H1 (cell line): ENCODE results near the gene CPTP. TPM values are rescaled to one million over a fixed set of nuclear protein-coding genes. Genes with fewer than 3 reads are reported as not detected.

Source experiments
- CTCF ChIA-PET: fragments of 300-600 bp; sonication (Branson Sonifier 250); formaldehyde crosslinking; loops from one replicate; lab custom pipeline; 2021; ENCODE audit not compliant: partially characterized antibody; lab: Charles Lee
- POLR2A ChIA-PET: fragments of 300-600 bp; sonication (Branson Sonifier 250); formaldehyde crosslinking; loops from one replicate; lab custom pipeline; 2021; ENCODE audit warnings: inconsistent platforms; ENCODE audit not compliant: partially characterized antibody; lab: Charles Lee
- DNase-seq, 2 experiments: peaks; one replicate each; pipeline versions ENCODE4 v3.0.0 to v3.0.0-alpha.2; 2010 to 2022; ENCODE audit warnings: low spot score in 2 of 2, low read depth in 1 of 2, mixed read lengths in 1 of 2
- FAIRE-seq: peaks from 2 replicates; lab custom pipeline; 2011; peaks lifted over from hg19 to GRCh38; lab: Jason Lieb, UNC
- H2AFZ ChIP-seq: 2 replicates; pipeline ENCODE4 v1.8.1; 2012; ENCODE audit warnings: low read length, inconsistent platforms
- H2AK5ac ChIP-seq: 2 replicates; pipeline ENCODE4 v1.6.1; 2013; ENCODE audit warnings: low read depth, low read length
- H2BK120ac ChIP-seq: replicated peaks from 2 replicates; pipeline ENCODE3; 2013; ENCODE audit warnings: low read depth, low read length, inconsistent platforms
- H2BK12ac ChIP-seq: 2 replicates; pipeline ENCODE4 v1.6.1; 2013; ENCODE audit warnings: low read depth, low read length
- H2BK15ac ChIP-seq: 2 replicates; pipeline ENCODE4 v1.6.1; 2013; ENCODE audit warnings: low read length
- H2BK20ac ChIP-seq: 2 replicates; pipeline ENCODE4 v1.6.1; 2013; ENCODE audit warnings: low read length
- H2BK5ac ChIP-seq: 2 replicates; pipeline ENCODE4 v1.6.1; 2013; ENCODE audit warnings: low read depth, low read length
- H3K14ac ChIP-seq: 2 replicates; pipeline ENCODE4 v1.6.1; 2013; ENCODE audit warnings: inconsistent platforms; ENCODE audit not compliant: insufficient read length
- H3K18ac ChIP-seq: 2 replicates; pipeline ENCODE4 v1.6.1; 2013; ENCODE audit warnings: low read length; ENCODE audit errors: extremely low read depth
- H3K23ac ChIP-seq: 2 replicates; pipeline ENCODE4 v1.6.1; 2013; ENCODE audit warnings: inconsistent platforms; ENCODE audit not compliant: insufficient read length
- H3K23me2 ChIP-seq: 2 replicates; pipeline ENCODE4 v1.6.1; 2013; ENCODE audit warnings: low read depth, low read length
- H3K27ac ChIP-seq: 2 replicates; pipeline ENCODE4 v1.6.1; 2011; ENCODE audit warnings: low read depth, low read length, inconsistent platforms
- H3K27me3 ChIP-seq, 4 experiments: replicated peaks in 1 of 4; 1 replicate in 1 of 4; 2 replicates in 3 of 4; pipeline versions ENCODE4 v1.6.1 to v1.8.1; 2011 to 2013; ENCODE audit warnings: low read length in 3 of 4, mild to moderate bottlenecking in 3 of 4, inconsistent platforms in 2 of 4, mixed read lengths in 2 of 4, moderate library complexity in 1 of 4; ENCODE audit not compliant: control insufficient read depth in 3 of 4, insufficient read depth in 3 of 4; ENCODE audit errors: extremely low read depth in 1 of 4
- H3K36me3 ChIP-seq, 4 experiments: 2 replicates each; pipeline versions ENCODE4 v1.6.1 to v1.8.1; 2011 to 2013; ENCODE audit warnings: mild to moderate bottlenecking in 4 of 4, low read length in 3 of 4, moderate library complexity in 2 of 4, control low read depth in 1 of 4, inconsistent platforms in 1 of 4; ENCODE audit not compliant: insufficient read depth in 4 of 4, control insufficient read depth in 2 of 4
- H3K4ac ChIP-seq: replicated peaks from 2 replicates; pipeline ENCODE3; 2013; ENCODE audit warnings: low read length, low read depth, mixed read lengths, inconsistent platforms; ENCODE audit not compliant: insufficient read length
- H3K4me1 ChIP-seq, 4 experiments: replicated peaks in 1 of 4; 1 replicate in 1 of 4; 2 replicates in 3 of 4; pipeline versions ENCODE4 v1.6.1 to v1.8.1; 2011 to 2013; ENCODE audit warnings: low read length in 3 of 4, inconsistent platforms in 2 of 4, mixed read lengths in 1 of 4; ENCODE audit not compliant: insufficient read depth in 4 of 4, control insufficient read depth in 3 of 4
- H3K4me2 ChIP-seq, 2 experiments: 2 replicates each; pipeline versions ENCODE4 v1.6.1 to v1.8.1; 2011 to 2013; ENCODE audit warnings: low read depth in 2 of 2, low read length in 2 of 2, control low read depth in 1 of 2, inconsistent platforms in 1 of 2, mild to moderate bottlenecking in 1 of 2; ENCODE audit not compliant: insufficient read depth in 1 of 2
- H3K4me3 ChIP-seq, 4 experiments: fragments of 200-600, 300-600 bp in 1 of 4; sonication (generic), shearing (Covaris generic), sonication (Bioruptor Twin) in 1 of 4; 2 replicates each; pipeline versions ENCODE4 v1.5.1 to v1.8.1; 2011 to 2016; ENCODE audit warnings: low read length in 4 of 4, low read depth in 3 of 4, control low read depth in 2 of 4, inconsistent platforms in 2 of 4, mild to moderate bottlenecking in 2 of 4, mixed read lengths in 1 of 4, moderate library complexity in 1 of 4; ENCODE audit not compliant: insufficient read depth in 2 of 4; ENCODE audit errors: extremely low read depth in 1 of 4
- H3K56ac ChIP-seq: replicated peaks from 2 replicates; pipeline ENCODE3; 2013; ENCODE audit warnings: low read depth, mild to moderate bottlenecking, mixed read lengths, low read length, inconsistent platforms; ENCODE audit not compliant: insufficient read length
- H3K79me1 ChIP-seq: 2 replicates; pipeline ENCODE4 v1.6.1; 2013; ENCODE audit warnings: low read depth, low read length, control low read depth
- H3K79me2 ChIP-seq, 2 experiments: 2 replicates each; pipeline versions ENCODE4 v1.6.1 to v1.8.1; 2012 to 2013; ENCODE audit warnings: low read length in 2 of 2, mild to moderate bottlenecking in 2 of 2, inconsistent platforms in 1 of 2; ENCODE audit not compliant: insufficient read depth in 2 of 2, control insufficient read depth in 1 of 2
- H3K9ac ChIP-seq, 4 experiments: replicated peaks in 1 of 4; 1 replicate in 1 of 4; 2 replicates in 3 of 4; pipeline versions ENCODE4 v1.6.1 to v1.8.1; 2011 to 2013; ENCODE audit warnings: low read depth in 3 of 4, low read length in 3 of 4, control low read depth in 2 of 4, mild to moderate bottlenecking in 2 of 4, moderate library complexity in 2 of 4, inconsistent platforms in 1 of 4; ENCODE audit errors: extremely low read depth in 1 of 4
- H3K9me3 ChIP-seq, 2 experiments: 2 replicates each; pipeline versions ENCODE4 v1.6.1 to v1.8.1; 2012 to 2013; ENCODE audit warnings: mild to moderate bottlenecking in 2 of 2, moderate library complexity in 2 of 2, control low read depth in 1 of 2, inconsistent platforms in 1 of 2, low read depth in 1 of 2, low read length in 1 of 2, mixed read lengths in 1 of 2; ENCODE audit not compliant: insufficient read depth in 2 of 2
- H4K20me1 ChIP-seq, 2 experiments: replicated peaks in 1 of 2; 2 replicates each; pipeline versions ENCODE3 to v1.8.1; 2011 to 2013; ENCODE audit warnings: inconsistent platforms in 2 of 2, low read length in 2 of 2, mild to moderate bottlenecking in 1 of 2; ENCODE audit not compliant: insufficient read depth in 2 of 2, control insufficient read depth in 1 of 2
- H4K5ac ChIP-seq: 2 replicates; pipeline ENCODE4 v1.6.1; 2013; ENCODE audit warnings: low read length, low read depth, mixed read lengths, inconsistent platforms; ENCODE audit not compliant: insufficient read length
- H4K8ac ChIP-seq: 2 replicates; pipeline ENCODE4 v1.8.0; 2013; ENCODE audit warnings: mild to moderate bottlenecking, moderate library complexity, low read length, inconsistent platforms; ENCODE audit not compliant: insufficient read depth; ENCODE audit errors: extremely low read depth
- H4K91ac ChIP-seq: replicated peaks from 2 replicates; pipeline ENCODE3; 2013; ENCODE audit warnings: low read length, mixed read lengths, inconsistent platforms; ENCODE audit not compliant: insufficient read length
- CHD2 ChIP-seq: IDR thresholded peaks from 2 replicates; pipeline ENCODE4 v1.6.1; 2012; ENCODE audit warnings: low read length, improper control_type of control experiment
- EP300 ChIP-seq, 2 experiments: IDR thresholded peaks; 1 replicate in 1 of 2; 2 replicates in 1 of 2; pipeline ENCODE4 v1.6.1; 2011 to 2012; ENCODE audit warnings: low read depth in 2 of 2, low read length in 2 of 2, mild to moderate bottlenecking in 2 of 2, borderline replicate concordance in 1 of 2, inconsistent platforms in 1 of 2, moderate library complexity in 1 of 2
- GTF2F1 ChIP-seq: IDR thresholded peaks from 2 replicates; pipeline ENCODE4 v1.6.1; 2012; ENCODE audit warnings: low read depth, low read length, improper control_type of control experiment, borderline replicate concordance
- POLR2A ChIP-seq, 2 experiments: IDR thresholded peaks; 1 replicate in 1 of 2; 2 replicates in 1 of 2; pipeline ENCODE4 v1.6.1; 2011; ENCODE audit warnings: low read depth in 2 of 2, low read length in 2 of 2, mild to moderate bottlenecking in 2 of 2; ENCODE audit errors: control extremely low read depth in 1 of 2
- RXRA ChIP-seq: IDR thresholded peaks from 2 replicates; pipeline ENCODE4 v1.6.1; 2011; ENCODE audit warnings: low read depth, mild to moderate bottlenecking, low read length, moderate library complexity; ENCODE audit not compliant: insufficient read depth
- TAF7 ChIP-seq: optimal IDR thresholded peaks from 2 replicates; pipeline ENCODE3; 2011; ENCODE audit warnings: low read depth, mild to moderate bottlenecking, inconsistent platforms, low read length, moderate library complexity, borderline replicate concordance
- WGBS, 2 experiments: shearing (Covaris generic) in 1 of 2; methylation state at CpG; one replicate each; pipeline versions ENCODE4 v1.1.6 to v1.1.7; 2013 to 2015; ENCODE audit warnings: low lambda C conversion rate in 2 of 2, mixed read lengths in 2 of 2, inconsistent platforms in 1 of 2, low coverage in 1 of 2, missing lambda C conversion rate in 1 of 2; ENCODE audit not compliant: insufficient replicate concordance in 2 of 2, insufficient coverage in 1 of 2, insufficient read length in 1 of 2; ENCODE audit errors: extremely low coverage in 1 of 2, missing lambda C conversion rate in 1 of 2; 5-methylcytosine and 5-hydroxymethylcytosine counted together
- polyA plus RNA-seq, 7 experiments: library from polyadenylated mRNA; depleted of rRNA in 3 of 7; stranded (reverse) in 5 of 7; unstranded in 2 of 7; fragments of >200 nt in 5 of 7; fragments of 200-250 nt in 2 of 7; gene quantifications; 1 replicate in 5 of 7; 2 replicates in 1 of 7; 4 replicates in 1 of 7; pipeline versions ENCODE4 v1.2.1 to v1.2.3, GENCODE V29; 2011 to 2013; ENCODE audit warnings: missing spikeins in 2 of 7, mixed read lengths in 2 of 7
- total RNA-seq: library from RNA; stranded (reverse); fragmentation: NEBNext Ultra II Directional; extraction: Animal tissue kit (Norgen Biotek cat#: 25700); gene quantifications from 2 replicates; pipeline ENCODE4 v1.2.1, GENCODE V29; 2021
- TF ChIP-seq, protein P1 (sequence below): IDR thresholded peaks from 2 replicates; pipeline ENCODE4 v1.6.1; 2011; ENCODE audit warnings: low read length, improper control_type of control experiment
- TF ChIP-seq, protein P2 (sequence below), 3 experiments: IDR thresholded peaks; 1 replicate in 2 of 3; 2 replicates in 1 of 3; pipeline versions ENCODE4 v1.5.1 to v1.6.1; 2011; ENCODE audit warnings: low read length in 3 of 3, mild to moderate bottlenecking in 3 of 3, inconsistent platforms in 2 of 3, low read depth in 1 of 3, moderate library complexity in 1 of 3; ENCODE audit not compliant: insufficient read depth in 1 of 3; ENCODE audit errors: control extremely low read depth in 1 of 3

The CPTP gene
- total and polyA plus RNA-seq, 2 of the 8 experiments (the other 6 are each of a cell fraction or from before 2014, with no cell fraction given), result 8.1 to 10.6 TPM

- peaks cover 0 to 13% (median 3%) of the 10 kb centered on the region in 4 experiments; a peak in 5 of 7 replicates for H3K4me1 ChIP-seq
- no peak overlapping the region for H2BK20ac ChIP-seq
- H4K20me1 ChIP-seq, result peaks cover 14 to 31% of the 10 kb centered on the region in 2 experiments
- no peak overlapping the region for H3K18ac ChIP-seq
- H3K23ac ChIP-seq, result no peak overlapping the region
- no peak overlapping the region for H3K9ac ChIP-seq
- H4K5ac ChIP-seq, result no peak overlapping the region
- no peak overlapping the region for H2AK5ac ChIP-seq
- H3K27ac ChIP-seq, result no peak overlapping the region
- no peak overlapping the region for H2AFZ ChIP-seq
- H3K36me3 ChIP-seq, result peaks cover 0 to 3% (median 0%) of the 10 kb centered on the region in 4 experiments; a peak in 2 of 8 replicates
- FAIRE-seq (no peak), DNase-seq (no peak)
- H3K4ac ChIP-seq, result no peak overlapping the region
- H2BK12ac ChIP-seq, result no peak overlapping the region
- H3K9me3 ChIP-seq, result peaks cover 0 to 6% of the 10 kb centered on the region in 2 experiments; a peak in 2 of 4 replicates
- no peak overlapping the region for H2BK15ac ChIP-seq
- peaks cover 9% of the 10 kb centered on the region for H3K23me2 ChIP-seq
- no peaks in the 10 kb centered on the region; a peak in 1 of 7 replicates for H3K27me3 ChIP-seq
- H3K4me3 ChIP-seq, result no peak overlapping the region
- WGBS, 2 experiments, result 87% methylated on average over 6 of the region's 8 CpGs; no CpG with 5 or more reads in 1 of the 2 experiments
- no peak overlapping the region for H2BK5ac ChIP-seq
- peaks cover 26% of the 10 kb centered on the region for H3K79me1 ChIP-seq
- H3K56ac ChIP-seq, result no peak overlapping the region
- H4K91ac ChIP-seq, result no peak overlapping the region
- H3K14ac ChIP-seq, result no peak overlapping the region
- H4K8ac ChIP-seq, result no peak overlapping the region; the same call in 1 of the 2 replicates
- ChIA-PET POLR2A (interaction anchor here (1.2 to 3.4 kb wide), 8 partner anchors 10 to 115 kb away, joined by 3 to 27 read pairs (median 4); no protein-coding TSS in a partner anchor), CTCF (interaction anchor here (0.5 to 1.6 kb wide), 3 partner anchors 17 to 886 kb away, joined by 3 read pairs; partner anchors contain the start of gene DVL1)
- H3K4me2 ChIP-seq, result no peak overlapping the region; a peak in 1 of 4 replicates
- no peak overlapping the region for H2BK120ac ChIP-seq
- H3K79me2 ChIP-seq, result peaks cover 9 to 35% of the 10 kb centered on the region in 2 experiments; a peak in 3 of 4 replicates
- TF ChIP-seq, protein P1, sequence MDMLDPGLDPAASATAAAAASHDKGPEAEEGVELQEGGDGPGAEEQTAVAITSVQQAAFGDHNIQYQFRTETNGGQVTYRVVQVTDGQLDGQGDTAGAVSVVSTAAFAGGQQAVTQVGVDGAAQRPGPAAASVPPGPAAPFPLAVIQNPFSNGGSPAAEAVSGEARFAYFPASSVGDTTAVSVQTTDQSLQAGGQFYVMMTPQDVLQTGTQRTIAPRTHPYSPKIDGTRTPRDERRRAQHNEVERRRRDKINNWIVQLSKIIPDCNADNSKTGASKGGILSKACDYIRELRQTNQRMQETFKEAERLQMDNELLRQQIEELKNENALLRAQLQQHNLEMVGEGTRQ, result no peak
- TF ChIP-seq TAF7 (no peak), EP300 (IDR thresholded peaks at IDR 0.05; ENCODE audit: borderline replicate concordance in 1 of 2, low read depth in 2 of 2, low read length in 2 of 2) (no peak), GTF2F1 (no peak), RXRA (no peak), CHD2 (no peak), POLR2A (IDR thresholded peaks at IDR 0.05; ENCODE audit: control extremely low read depth in 1 of 2, low read depth in 2 of 2, low read length in 2 of 2) (no peak)
- TF ChIP-seq, protein P2, sequence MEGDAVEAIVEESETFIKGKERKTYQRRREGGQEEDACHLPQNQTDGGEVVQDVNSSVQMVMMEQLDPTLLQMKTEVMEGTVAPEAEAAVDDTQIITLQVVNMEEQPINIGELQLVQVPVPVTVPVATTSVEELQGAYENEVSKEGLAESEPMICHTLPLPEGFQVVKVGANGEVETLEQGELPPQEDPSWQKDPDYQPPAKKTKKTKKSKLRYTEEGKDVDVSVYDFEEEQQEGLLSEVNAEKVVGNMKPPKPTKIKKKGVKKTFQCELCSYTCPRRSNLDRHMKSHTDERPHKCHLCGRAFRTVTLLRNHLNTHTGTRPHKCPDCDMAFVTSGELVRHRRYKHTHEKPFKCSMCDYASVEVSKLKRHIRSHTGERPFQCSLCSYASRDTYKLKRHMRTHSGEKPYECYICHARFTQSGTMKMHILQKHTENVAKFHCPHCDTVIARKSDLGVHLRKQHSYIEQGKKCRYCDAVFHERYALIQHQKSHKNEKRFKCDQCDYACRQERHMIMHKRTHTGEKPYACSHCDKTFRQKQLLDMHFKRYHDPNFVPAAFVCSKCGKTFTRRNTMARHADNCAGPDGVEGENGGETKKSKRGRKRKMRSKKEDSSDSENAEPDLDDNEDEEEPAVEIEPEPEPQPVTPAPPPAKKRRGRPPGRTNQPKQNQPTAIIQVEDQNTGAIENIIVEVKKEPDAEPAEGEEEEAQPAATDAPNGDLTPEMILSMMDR (IDR thresholded peaks at IDR 0.05; ENCODE audit: control extremely low read depth in 1 of 3, insufficient read depth in 1 of 3, low read depth in 1 of 3, low read length in 3 of 3), result no peak
These were observed 1.5 kb downstream of the CPTP start for GRCh38 chr1:1326075-1326605.
